ENCODE results near the gene APOF. TPM values are rescaled to one million over a fixed set of nuclear protein-coding genes. Genes with fewer than 3 reads are reported as not detected.

Gene APOF
- total and polyA plus RNA-seq, 2 of the 8 experiments (the other 6 are each of a cell fraction or from before 2014, with no cell fraction given): not detected

- TF ChIP-seq EZH2 (IDR thresholded peaks at IDR 0.05; ENCODE audit: low read depth, low read length, severe bottlenecking) (no peak), FOSL1 (IDR thresholded peaks at IDR 0.05; ENCODE audit: insufficient read depth, low read depth, low read length) (no peak), SUZ12 (IDR thresholded peaks at IDR 0.05; ENCODE audit: low read length) (no peak), KDM5A (IDR thresholded peaks at IDR 0.05; ENCODE audit: low read length) (0 out of 2 replicates have a peak, but pooled peaks have one; percentile 42), CTCF (IDR thresholded peaks at IDR 0.05; ENCODE audit: control extremely low read depth in 1 of 3, insufficient read depth in 1 of 3, low read depth in 1 of 3, low read length in 3 of 3) (peak; percentile 23 to 58 (median 28); a peak in 3 of 4 replicates), RFX5 (IDR thresholded peaks at IDR 0.05; ENCODE audit: borderline replicate concordance, low read depth, low read length) (no peak), RAD21 (IDR thresholded peaks at IDR 0.05 in 1 of 2, conservative IDR thresholded peaks at IDR 0.05 in 1 of 2; ENCODE audit: low read depth in 2 of 2, low read length in 2 of 2) (peak in 1 of 2 experiments; percentile 13; a peak in 1 of 4 replicates), KDM1A (IDR thresholded peaks at IDR 0.05; ENCODE audit: borderline replicate concordance, low read length) (peak; percentile 81; the same call in 1 of the 2 replicates), GTF2F1 (IDR thresholded peaks at IDR 0.05; ENCODE audit: borderline replicate concordance, low read depth, low read length) (peak; percentile 21; the same call in 1 of the 2 replicates), SP2 (IDR thresholded peaks at IDR 0.05; ENCODE audit: low read length) (no peak), TAF7 (optimal IDR thresholded peaks at IDR 0.05; ENCODE audit: borderline replicate concordance, low read depth, low read length) (peak; percentile 59), KDM4A (IDR thresholded peaks at IDR 0.05; ENCODE audit: low read depth, low read length, severe bottlenecking) (peak; percentile 81), TCF12 (IDR thresholded peaks at IDR 0.05; ENCODE audit: low read depth, low read length) (0 out of 2 replicates have a peak, but pooled peaks have one; percentile 32), SRF (IDR thresholded peaks at IDR 0.05; ENCODE audit: low read depth, low read length) (no peak), POLR2A (IDR thresholded peaks at IDR 0.05; ENCODE audit: control extremely low read depth in 1 of 2, low read depth in 2 of 2, low read length in 2 of 2) (peak; percentile 35 to 82), JUND (IDR thresholded peaks at IDR 0.05; ENCODE audit: low read length) (0 out of 2 replicates have a peak, but pooled peaks have one; percentile 29), SIRT6 (IDR thresholded peaks at IDR 0.05; ENCODE audit: low read length) (no peak)
- TF ChIP-seq, protein P1, sequence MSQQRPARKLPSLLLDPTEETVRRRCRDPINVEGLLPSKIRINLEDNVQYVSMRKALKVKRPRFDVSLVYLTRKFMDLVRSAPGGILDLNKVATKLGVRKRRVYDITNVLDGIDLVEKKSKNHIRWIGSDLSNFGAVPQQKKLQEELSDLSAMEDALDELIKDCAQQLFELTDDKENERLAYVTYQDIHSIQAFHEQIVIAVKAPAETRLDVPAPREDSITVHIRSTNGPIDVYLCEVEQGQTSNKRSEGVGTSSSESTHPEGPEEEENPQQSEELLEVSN (IDR thresholded peaks at IDR 0.05): peak; percentile 62; the same call in 1 of the 2 replicates
- TF ChIP-seq, protein P2, sequence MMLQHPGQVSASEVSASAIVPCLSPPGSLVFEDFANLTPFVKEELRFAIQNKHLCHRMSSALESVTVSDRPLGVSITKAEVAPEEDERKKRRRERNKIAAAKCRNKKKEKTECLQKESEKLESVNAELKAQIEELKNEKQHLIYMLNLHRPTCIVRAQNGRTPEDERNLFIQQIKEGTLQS (IDR thresholded peaks at IDR 0.05; ENCODE audit: insufficient read depth, low read depth, low read length): no peak
Observed at GRCh38 chr12:56333679-56334489, 28.8 kb downstream of the APOF start, which contains the start of gene PAN2 (continued).
